Measurements from ENCODE around the gene BIK. TPM values are rescaled to one million over a fixed set of nuclear protein-coding genes. Genes with fewer than 3 reads are reported as not detected.

BIK gene
- total RNA-seq: not detected

GRCh38 chr22:43110444-43110926, at the start of gene BIK:
TSS of gene BIK (plus strand) at chr22:43110750. CDS start at chr22:43124023, 13,273 bp downstream.
- H3K27me3 ChIP-seq: peaks cover 18% of the 10 kb centered on the region
- DNase-seq (ENCODE audit: low spot score in 2 of 2): peak in 1 of 2 donors; percentile 72
- peaks cover 10% of the 10 kb centered on the region in 2 donors for H3K4me1 ChIP-seq
- TF ChIP-seq CTCF (IDR thresholded peaks at IDR 0.05): peak in 1 of 3 experiments; percentile 13
- no peak within 1 kb of the TSS for H3K27ac ChIP-seq
- intact Hi-C loops (cut with DNase I): no loop called here
- peak within 1 kb of the TSS; percentile 63 to 78 for H3K4me3 ChIP-seq
- no peaks in the 10 kb centered on the region for H3K36me3 ChIP-seq
- H3K9me3 ChIP-seq: no peaks in the 10 kb centered on the region

- peaks cover 7 to 32% of the 10 kb centered on the region in 2 donors for H3K36me3 ChIP-seq
Measured at GRCh38 chr22:43066134-43066533, 44.4 kb upstream of the BIK start.

GRCh38 chr22:43066844-43067385, 43.6 kb upstream of the BIK start:
- DNase-seq (ENCODE audit: low spot score in 2 of 2): no peak
- H3K9me3 ChIP-seq: no peaks in the 10 kb centered on the region
- H3K4me1 ChIP-seq: peaks cover 0 to 3% of the 10 kb centered on the region in 2 donors
- intact Hi-C loops (cut with DNase I): no loop called here
- TF ChIP-seq CTCF (IDR thresholded peaks at IDR 0.05): no peak
- H3K36me3 ChIP-seq: peaks cover 7 to 25% of the 10 kb centered on the region in 2 donors
- no peak overlapping the region for H3K4me3 ChIP-seq
- no peaks in the 10 kb centered on the region for H3K27me3 ChIP-seq
- H3K27ac ChIP-seq: peak overlapping the region; percentile 48 to 55

More at GRCh38 chr22:43066134-43066533, 44.4 kb upstream of the BIK start:
- no peaks in the 10 kb centered on the region for H3K9me3 ChIP-seq
- no peak overlapping the region for H3K27ac ChIP-seq
- DNase-seq (ENCODE audit: low spot score in 2 of 2): no peak
- peaks cover 0 to 3% of the 10 kb centered on the region in 2 donors for H3K4me1 ChIP-seq
- H3K4me3 ChIP-seq: no peak overlapping the region
- TF ChIP-seq CTCF (IDR thresholded peaks at IDR 0.05): no peak
- intact Hi-C loops (cut with DNase I): no loop called here
- no peaks in the 10 kb centered on the region for H3K27me3 ChIP-seq

GRCh38 chr22:43077121-43077877, 33.3 kb upstream of the BIK start:
- DNase-seq (ENCODE audit: low spot score in 2 of 2): no peak
- H3K9me3 ChIP-seq: no peaks in the 10 kb centered on the region
- H3K4me3 ChIP-seq: no peak overlapping the region
- TF ChIP-seq CTCF (IDR thresholded peaks at IDR 0.05): no peak
- intact Hi-C loops (cut with DNase I): no loop called here
- H3K27ac ChIP-seq: no peak overlapping the region
- no peaks in the 10 kb centered on the region for H3K4me1 ChIP-seq
- no peaks in the 10 kb centered on the region for H3K27me3 ChIP-seq
- H3K36me3 ChIP-seq: no peaks in the 10 kb centered on the region

- no peak overlapping the region for H3K4me3 ChIP-seq
- no peak for TF ChIP-seq CTCF (IDR thresholded peaks at IDR 0.05)
- no peak for DNase-seq (ENCODE audit: low spot score in 2 of 2)
- H3K27ac ChIP-seq: no peak overlapping the region
- intact Hi-C loops (cut with DNase I): no loop called here
- no peaks in the 10 kb centered on the region for H3K4me1 ChIP-seq
- H3K36me3 ChIP-seq: no peaks in the 10 kb centered on the region
- H3K9me3 ChIP-seq: no peaks in the 10 kb centered on the region
- no peaks in the 10 kb centered on the region for H3K27me3 ChIP-seq
Measured at GRCh38 chr22:43078522-43078921, 32.0 kb upstream of the BIK start.
